Medulla oblongata (tissue), 1 donor: ENCODE measurements around the gene PLBD2.
"Not testable (repeated sequence)": the region's sequence is repeated elsewhere in the genome, so short reads cannot be mapped to it uniquely, and the experiment has no call there.

ENCODE experiments used
- DNase-seq: peaks from one replicate; pipeline ENCODE4 v3.0.0-alpha.2; 2015; ENCODE audit errors: extremely low spot score

Gene PLBD2

DNA sequence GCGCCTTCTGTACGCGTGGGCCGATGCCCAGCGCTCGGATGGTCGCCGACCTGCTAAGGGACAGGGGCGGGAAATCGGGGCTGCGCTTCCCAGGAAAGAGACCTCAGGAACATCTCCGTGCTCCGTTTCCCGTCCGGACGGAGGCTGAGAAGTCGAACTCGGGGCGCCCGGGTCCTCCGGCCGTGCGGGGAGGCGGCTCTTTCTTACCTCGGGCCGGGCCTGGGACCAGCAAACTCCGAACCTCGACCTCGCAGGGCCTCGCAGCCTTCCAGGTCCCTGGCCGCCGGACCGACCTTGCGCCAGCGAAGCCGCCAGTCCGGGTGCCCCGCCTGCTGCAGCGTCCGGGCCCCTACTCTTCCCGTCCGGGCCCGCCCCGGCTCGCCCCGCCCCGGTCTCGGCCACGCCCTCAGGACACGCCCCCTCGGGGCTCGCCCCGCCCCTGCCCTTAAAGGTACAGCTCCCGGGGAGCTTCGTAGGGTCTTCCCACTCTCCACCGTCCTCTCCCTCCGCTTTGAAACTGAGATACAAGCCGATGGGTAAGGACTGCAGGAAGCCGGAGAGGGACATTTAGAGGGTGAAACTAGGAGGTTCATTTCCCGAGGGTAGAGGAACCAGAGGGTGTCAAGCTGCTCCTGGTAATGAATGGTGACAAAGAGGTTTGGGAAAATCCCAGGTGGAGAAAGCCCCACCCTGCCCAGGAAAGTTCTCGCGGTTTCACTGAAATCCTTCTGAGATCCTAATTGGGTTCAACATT, 23.4 kb upstream of the PLBD2 start, which contains the start of gene SLC8B1:
TSS of gene SLC8B1 (minus strand) at position 324 of the 754 bp plus-strand sequence. CDS start 2,231 bp downstream, outside the sequence.
- peak; percentile 90 for DNase-seq

- no peak for DNase-seq
Measured at GRCh38 chr12:113339540-113339939, 18.8 kb upstream of the PLBD2 start.

DNA sequence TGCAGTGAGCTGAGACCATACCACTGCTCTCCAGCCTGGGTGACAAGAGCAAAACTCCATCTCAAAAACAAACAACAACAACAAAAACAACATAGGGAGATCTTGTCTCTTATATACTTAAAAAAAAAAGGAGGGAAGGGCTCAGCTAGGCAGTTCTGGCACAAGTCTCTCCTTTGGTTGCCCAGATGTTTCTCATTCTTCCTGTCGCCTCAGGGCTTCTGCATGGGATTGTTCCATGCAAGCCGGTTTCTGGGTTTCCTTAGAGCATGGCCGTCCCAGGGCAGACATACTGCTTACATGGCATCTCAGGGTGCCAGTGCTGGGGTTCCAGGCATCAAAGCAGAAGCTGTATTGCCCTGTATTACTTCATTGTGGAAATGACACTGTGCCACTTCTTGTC, 18.3 kb upstream of the PLBD2 start:
- no peak for DNase-seq

DNA sequence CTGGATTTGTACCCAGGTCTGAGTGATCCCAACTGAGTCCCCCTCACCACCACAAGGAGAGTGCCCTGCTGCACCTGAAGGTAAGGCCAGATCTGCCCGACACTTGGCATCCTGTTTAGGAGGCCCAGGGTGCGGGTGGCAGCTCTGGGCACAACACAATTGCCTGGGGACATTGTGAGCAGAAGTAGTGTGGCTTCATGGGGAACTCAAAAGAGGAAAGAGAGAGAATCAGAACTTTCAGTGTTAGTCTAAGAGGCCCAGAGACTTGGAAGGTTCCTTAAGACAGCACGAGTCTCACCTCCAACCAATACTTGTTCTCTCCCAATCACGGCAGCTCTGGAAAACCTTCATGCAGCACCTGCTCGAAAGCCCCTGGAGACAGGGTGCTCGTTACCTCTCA, 16.9 kb upstream of the PLBD2 start:
- DNase-seq, result peak; percentile 46

DNA sequence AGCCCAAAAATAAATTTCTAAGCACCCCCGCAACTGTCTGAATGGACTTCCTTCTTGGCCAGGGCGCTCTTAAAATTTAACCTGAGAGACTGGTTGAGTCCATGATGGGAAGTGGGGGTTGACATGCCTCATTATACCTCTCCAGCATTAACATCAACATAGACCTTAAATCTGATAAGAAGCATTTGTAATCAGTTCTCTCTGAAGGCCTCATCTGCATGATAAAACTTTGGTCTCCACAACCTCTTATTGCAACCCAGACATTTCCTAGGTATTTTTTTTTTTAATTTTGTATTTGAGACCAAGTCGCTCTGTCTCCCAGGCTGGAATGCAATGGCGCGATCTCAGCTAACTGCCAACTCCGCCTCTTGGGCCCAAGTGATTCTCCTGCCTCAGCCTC, 13.1 kb upstream of the PLBD2 start:
- DNase-seq, result no peak

GRCh38 chr12:113346353-113346752, 12.0 kb upstream of the PLBD2 start:
- no peak for DNase-seq

DNA sequence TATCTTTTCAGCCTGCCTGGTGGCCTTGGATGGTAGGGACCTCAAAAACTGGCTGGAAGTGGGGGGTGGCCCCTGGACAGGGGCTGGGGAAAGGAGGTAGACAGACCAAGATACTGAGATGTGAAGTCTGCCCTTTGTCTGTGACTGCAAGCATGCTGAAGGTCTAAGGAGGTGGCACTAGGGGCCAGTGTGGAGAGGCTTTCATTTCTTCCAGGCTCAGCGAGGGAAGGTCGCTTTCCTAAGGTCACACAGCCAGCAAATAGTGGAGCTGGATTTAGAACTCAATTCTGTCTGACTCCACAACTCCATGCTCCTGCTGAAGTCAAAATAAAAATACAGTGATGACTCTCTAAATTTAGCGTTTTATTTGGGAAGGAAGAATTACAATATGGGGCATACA, 11.3 kb upstream of the PLBD2 start:
- DNase-seq, result no peak

GRCh38 chr12:113347892-113348291, 10.5 kb upstream of the PLBD2 start:
- DNase-seq, result no peak

- DNase-seq, result no peak
Measured at GRCh38 chr12:113348849-113349536, 9.4 kb upstream of the PLBD2 start.

DNA sequence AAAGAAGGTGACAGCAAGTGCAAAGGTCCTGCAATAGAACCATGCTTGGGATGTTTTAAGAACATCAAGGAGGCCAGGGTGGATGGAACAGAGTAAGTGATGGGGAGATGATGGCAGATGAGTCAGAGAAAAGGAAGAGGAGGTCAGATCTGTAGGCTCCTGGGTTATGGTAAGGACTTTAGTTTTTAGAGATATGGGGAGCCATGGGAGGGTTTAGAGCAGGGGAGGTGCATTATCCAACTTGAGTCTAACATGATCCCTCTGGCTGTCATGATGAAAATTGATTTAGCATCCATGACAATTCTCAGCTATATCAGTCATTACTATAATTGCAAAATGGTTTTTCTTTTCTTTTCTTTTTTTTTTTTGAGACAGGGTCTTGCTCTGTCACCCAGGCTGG, 7.3 kb upstream of the PLBD2 start:
- no peak for DNase-seq

- not testable (repeated sequence) for DNase-seq
Measured at GRCh38 chr12:113354192-113354591, 4.2 kb upstream of the PLBD2 start.

- DNase-seq, result peak; percentile 77
Measured at GRCh38 chr12:113359133-113359938, 949 bp downstream of the PLBD2 start.

DNA sequence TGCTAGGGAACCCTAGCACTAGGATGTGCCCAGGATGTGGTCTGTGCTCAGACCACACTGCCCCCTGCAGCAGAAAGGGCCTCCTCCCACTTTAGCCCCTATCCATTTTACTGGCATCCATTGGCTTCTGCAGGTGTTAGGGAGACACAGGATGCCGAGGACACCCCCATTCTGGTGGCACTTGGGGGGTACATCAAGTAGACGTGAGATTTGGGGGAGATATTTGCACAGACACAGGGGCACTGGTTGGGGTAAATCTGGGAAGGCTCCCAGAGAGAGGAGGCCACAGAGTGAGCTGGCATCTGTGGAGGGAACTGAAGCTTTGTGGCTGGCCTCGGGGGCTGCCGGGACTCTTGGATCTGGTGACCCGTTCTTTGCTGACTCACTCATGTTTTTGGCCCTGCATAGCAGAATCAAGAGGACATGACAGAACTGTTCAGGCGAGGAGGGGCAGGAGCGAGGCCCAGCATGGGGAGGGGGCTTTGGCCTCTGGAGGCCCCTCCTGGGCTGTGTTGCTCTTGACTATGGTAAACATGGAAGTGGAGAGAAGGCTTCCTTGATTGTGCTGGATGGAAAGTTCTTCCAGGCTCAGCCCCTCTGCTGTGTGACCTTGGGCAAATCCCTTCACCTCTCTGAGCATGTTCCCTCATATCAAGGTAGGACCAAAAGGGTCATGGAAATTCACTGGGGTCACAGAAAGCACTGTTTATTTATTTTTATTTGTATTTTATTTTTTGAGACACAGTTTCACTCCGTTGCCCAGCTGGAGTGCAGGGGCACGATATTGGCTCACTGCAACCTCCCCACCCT, 1.8 kb downstream of the PLBD2 start:
- DNase-seq, result no peak

- no peak for DNase-seq
Measured at GRCh38 chr12:113361574-113362370, 3.4 kb downstream of the PLBD2 start.

- no peak for DNase-seq
Measured at GRCh38 chr12:113364698-113365097, 6.3 kb downstream of the PLBD2 start.

DNA sequence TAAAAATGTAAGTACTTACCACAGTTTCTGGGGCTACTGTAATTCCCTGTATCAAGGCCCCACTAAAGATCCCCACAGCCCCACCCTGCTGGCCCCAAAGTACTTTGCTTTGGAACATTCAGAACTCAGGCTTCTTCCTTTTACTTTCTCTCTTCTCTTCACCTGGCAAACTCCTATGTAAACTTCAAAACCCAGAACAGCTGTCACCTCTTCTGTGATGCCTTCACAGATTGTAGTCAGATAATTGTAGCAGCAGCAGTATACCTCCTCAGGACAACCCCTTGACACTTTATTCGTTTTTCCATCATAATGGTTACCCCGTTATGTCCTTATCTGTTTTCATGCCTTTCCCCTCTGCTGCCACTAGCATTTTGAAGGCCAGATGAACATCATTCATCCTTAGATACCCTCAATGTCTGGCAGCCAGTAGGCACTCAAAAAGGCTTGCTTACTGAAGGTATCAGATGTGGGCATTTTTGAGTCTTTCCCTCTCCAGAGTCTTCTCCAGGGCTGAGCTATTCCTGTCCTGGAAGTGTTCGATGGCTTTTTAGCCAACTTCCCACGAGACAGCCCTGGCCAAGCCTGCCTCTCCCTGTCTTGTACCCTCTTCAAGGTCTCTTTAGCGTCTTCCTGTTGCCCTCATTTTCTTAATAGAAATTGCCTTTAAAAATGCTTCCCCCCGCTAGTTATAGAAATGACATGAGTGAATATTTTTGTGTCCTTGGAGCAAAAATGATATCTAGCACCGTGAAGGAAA, 7.4 kb downstream of the PLBD2 start:
- no peak for DNase-seq

GRCh38 chr12:113366827-113367226, 8.4 kb downstream of the PLBD2 start:
- DNase-seq, result no peak

DNA sequence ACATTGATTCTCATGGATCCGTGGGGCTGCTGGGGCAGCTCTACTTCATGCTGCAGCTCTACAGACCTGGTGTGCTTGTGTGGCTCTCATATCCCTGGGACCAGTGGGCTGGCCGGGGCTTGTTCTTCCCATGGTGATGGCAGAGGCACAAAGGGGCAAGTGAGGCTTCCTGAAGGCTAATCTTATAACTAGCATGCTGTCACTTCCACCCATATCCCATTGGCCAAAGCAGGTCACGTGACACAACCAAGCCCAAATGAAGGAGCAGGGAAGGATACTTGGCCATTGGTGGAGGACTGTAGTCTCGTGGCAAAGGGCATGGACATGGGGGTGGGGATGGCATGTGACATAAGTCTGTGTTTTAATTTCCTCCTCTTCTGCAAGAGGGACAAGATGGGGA, 9.9 kb downstream of the PLBD2 start:
- no peak for DNase-seq

DNA sequence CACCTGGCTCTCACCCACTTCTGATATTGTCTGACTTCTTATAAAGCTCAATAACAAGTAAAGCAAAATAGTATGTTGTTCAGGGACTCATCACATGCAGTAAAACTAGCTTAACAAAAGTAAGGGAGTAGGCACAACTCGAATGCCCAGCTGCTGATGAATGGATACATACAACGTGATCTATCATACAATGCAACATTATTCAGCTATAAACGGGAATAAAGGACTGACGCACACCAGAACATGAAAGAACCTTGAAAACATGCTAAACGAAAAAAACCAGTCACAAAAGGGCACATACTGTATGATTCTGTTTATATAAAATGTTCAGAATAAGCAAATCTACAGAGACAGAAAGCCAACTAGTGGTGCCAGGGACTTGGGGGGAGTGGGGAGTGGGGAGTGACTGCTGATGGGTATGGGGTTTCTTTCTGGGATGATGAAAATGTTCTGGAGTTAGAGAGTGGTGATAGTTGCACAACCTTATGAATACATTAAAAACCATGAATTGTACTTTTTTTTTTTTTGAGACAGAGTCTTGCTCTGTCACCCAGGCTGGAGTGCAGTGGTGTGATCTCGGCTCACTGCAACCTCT, 11.1 kb downstream of the PLBD2 start:
- DNase-seq, result peak; percentile 68
